GM21619 (cell line): ENCODE data around the gene SEPTIN12.
"Not testable (repeated sequence)": the region's sequence is repeated elsewhere in the genome, so short reads cannot be mapped to it uniquely, and the experiment has no call there.

Experiments used
- ATAC-seq: cut with Tn5 transposase; IDR thresholded peaks from one replicate; pipeline ENCODE4 v1.9.1; 2021; ENCODE audit not compliant: unreplicated experiment

The SEPTIN12 gene

GRCh38 chr16:4755687-4756086 is 32.5 kb downstream of the SEPTIN12 start:
- ATAC-seq = no peak

- ATAC-seq = no peak
These were observed 33.3 kb downstream of the SEPTIN12 start for GRCh38 chr16:4754865-4755264.

DNA sequence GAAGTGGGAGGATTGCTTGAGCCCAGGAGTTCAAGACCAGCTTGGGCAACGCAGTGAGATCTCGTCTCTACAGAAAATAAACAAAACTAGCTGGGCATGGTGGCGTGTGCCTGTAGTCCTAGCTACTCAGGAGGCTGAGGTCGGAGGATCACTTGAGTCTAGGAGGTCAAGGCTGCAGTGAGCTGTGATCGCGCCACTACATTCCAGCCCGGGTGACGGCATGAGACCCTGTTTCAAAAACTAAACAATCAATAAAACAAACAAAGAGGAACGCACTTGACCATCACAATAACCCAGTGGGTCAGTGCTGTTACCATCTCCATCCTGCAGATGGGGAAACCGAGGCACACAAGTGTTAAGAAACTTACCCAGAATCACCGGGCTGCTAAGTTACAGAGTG is 34.9 kb downstream of the SEPTIN12 start:
- ATAC-seq = no peak

DNA sequence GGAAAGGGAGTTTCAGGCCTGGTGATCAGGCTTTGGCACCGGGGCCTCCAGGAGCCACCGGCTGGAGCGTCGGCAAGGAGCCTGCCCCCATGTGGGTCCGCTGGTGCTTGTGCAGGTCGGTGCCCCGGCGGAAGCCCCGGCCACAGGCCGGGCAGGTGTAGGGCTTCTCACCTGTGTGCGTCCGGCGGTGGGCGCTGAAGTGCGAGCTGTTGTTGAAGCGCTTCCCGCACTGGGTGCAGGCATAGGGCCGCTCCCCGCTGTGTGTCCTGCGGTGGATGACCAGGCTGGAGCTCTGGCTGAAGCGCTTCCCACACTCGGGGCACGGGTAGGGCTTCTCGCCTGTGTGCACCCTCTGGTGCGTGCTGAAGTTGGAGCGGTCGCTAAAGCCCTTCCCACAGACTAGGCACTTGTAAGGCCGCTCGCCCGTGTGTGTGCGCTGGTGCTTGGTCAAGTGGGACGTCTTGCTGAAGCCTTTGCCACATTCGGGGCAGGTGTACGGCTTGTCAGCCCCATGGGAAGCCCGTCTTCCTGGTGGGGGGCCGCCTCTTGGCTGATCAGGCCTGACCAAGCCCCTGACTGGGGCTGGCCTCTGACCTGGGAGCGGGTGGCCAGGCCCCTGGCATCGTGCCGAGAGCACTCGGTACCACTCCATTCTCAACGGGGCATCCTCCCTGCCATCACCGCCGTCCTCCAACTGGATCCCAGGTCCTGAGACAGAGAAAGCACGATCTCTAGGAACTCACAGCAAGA is 35.6 kb downstream of the SEPTIN12 start:
- no peak for ATAC-seq

DNA sequence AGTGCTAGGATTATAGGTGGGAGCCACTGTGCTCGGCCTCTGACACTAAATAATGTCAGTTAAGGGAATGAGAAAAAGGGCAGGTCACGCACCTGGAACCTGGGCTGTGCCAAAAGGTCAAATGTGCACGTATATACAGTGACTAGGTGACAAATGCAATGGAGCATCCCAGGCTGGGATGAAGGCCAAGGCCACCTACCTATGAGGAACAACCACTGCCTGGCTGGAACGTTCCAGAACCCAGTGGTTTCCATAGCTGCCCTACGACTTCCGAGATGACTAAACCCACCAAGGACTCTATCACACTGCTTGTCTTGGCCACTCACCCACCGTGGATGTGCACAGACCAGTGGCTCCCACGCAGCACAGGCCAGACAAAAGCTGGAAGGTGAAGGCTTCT is 37.2 kb downstream of the SEPTIN12 start:
- no peak for ATAC-seq

DNA sequence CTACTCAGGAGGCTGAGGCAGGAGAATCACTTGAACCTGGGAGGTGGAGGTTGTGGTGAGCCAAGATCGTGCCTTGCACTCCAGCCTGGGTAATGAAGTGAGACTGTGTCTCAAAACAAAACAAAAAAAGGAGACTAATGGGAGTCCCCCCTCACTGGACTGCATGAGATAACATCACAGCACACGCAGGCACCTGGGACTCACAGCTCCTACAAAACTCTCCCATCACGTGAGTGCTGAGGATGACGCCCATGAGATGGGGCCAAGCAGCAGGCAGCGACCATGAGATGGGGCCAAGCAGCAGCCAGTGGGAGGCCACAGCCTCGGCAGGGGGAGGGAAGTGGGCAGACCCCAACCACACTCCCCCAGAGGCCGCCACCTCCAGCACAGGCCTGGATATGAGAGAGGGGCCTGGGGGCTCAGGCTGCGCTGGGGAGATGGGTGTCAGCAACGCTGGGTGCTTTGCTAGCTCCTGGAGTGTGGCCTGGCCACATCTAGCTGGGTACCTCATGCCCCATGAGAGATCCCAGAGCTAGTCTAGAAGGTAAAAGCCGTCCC is 38.4 kb downstream of the SEPTIN12 start:
- no peak for ATAC-seq

GRCh38 chr16:4748682-4749411 is 39.3 kb downstream of the SEPTIN12 start:
- no peak for ATAC-seq

DNA sequence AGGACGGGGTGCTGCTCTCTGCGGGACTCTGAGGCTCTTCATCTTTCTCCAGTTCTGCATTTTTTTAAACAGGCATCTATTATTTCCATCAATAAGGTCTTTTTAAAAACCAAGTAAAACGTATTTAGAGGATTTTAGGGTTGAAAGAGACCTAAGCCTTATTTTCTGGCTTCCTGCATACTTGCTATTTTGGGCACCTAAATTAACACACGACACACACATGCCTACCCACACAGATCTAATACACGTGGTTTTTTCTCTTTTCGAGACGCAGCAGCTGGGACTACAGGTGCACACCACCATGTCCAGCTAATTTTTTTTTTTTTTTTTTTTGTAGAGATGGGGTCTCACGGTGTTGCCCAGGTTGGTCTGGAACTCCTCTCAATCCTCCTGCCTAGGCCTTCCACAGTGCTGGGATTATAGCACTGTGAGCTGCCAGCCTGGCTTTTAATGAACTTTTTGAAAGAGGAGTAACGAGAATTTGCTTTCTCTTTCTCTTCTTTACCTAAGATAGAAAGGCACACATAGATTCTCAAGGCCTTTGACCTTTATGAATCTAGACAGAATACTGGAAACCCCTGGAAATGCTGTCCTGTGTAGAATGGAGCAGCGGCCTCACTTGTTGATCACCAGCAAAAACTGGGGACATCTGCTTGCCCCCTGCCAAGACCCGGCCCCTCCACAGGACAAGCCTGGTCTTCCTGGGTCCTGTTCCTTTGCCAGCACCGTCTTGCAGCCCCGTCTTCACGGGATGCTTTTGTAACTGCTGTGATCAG is 40.1 kb downstream of the SEPTIN12 start:
- ATAC-seq = no peak

DNA sequence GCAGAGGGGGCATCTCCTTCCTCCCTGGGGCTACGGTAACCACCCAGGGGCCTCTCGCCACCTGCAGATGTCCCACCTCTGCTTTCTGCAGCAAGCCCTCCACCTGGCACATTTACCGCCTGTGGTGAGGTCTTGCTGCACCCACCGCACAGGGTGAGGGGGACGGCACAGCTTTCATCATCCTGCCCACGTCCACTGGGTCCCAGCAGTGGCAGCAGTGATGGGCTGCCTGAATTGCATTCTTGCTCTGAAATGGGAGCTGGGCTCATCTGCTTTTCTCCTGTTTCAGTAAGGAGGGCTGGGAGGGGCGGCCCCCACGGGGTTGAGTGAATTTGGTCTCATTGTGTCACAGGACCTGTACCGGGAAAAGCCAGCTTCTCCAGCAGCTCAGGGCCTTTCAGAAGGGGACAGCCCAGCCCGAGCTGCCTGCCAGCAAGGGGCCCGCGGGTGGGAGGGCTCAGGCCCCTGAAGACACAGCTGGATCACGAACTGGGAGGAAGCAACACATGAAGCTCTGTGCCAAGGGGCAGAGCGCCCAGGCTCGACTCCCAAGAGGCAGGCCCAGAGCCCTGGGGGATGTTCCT is 41.1 kb downstream of the SEPTIN12 start:
- ATAC-seq = no peak

- ATAC-seq = no peak
These were observed 41.9 kb downstream of the SEPTIN12 start for GRCh38 chr16:4746215-4746614.

DNA sequence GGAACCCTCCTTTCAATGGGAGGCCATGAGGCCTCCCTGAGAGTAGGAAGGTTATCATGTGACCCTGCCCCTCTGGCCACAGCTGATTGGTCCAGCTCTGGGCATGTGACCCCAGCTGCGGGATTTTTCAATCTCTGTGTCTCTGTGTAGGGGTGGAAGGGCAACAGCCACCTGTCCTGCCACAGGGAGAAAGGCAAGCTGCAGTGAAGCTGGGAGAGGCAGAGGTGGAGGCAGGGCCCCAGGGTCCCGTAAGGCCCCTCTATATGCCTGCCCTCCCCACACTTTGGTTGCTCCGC is 42.9 kb downstream of the SEPTIN12 start:
- ATAC-seq = no peak

- ATAC-seq = no peak
These were observed 43.4 kb downstream of the SEPTIN12 start for GRCh38 chr16:4744555-4745273.

GRCh38 chr16:4743226-4743878 is 44.8 kb downstream of the SEPTIN12 start:
- no peak for ATAC-seq

- ATAC-seq = not testable (repeated sequence)
These were observed 49.8 kb downstream of the SEPTIN12 start for GRCh38 chr16:4738370-4738769.

DNA sequence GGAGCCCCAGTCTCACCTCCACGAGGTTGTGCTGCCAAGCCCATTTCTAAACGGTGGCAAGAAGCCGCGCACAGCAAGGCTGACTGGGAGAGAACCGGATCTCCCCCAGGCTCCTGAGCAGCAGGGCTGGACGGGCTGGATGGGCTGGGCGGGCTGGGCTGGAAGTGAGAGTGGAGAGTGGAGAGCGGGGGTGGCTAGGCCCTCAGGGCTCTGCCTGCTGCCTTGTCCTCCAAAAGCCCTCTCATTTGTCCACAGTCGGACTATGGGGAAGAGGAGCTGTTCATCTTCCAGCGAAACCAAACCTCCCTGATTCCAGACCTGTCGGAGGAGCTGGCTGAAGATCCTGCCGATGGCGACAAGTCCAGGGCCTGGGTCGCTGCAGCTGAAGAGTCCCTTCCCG is 50.6 kb downstream of the SEPTIN12 start:
- ATAC-seq = no peak

DNA sequence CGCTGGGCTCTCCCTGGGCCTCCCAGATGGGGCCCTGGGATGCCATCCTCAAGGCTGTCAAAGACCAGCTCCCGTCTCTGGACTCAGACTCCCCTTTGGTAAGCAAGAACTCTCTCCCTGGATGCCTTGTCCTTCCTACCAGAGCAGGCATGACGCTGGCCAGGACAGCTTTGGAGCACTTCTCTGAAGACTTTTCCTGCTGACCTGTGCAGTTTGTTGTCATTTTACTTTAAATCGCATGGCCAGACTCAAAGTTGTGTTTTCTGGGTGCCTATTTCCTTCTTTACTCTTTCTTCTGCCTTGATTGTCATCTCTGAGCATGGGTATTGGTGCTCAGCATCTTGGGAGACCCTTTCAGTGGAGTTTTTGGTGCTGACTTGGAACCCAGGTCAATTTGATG is 51.6 kb downstream of the SEPTIN12 start:
- no peak for ATAC-seq

- peak; percentile 63 for ATAC-seq
These were observed 53.2 kb downstream of the SEPTIN12 start for GRCh38 chr16:4734730-4735535.

DNA sequence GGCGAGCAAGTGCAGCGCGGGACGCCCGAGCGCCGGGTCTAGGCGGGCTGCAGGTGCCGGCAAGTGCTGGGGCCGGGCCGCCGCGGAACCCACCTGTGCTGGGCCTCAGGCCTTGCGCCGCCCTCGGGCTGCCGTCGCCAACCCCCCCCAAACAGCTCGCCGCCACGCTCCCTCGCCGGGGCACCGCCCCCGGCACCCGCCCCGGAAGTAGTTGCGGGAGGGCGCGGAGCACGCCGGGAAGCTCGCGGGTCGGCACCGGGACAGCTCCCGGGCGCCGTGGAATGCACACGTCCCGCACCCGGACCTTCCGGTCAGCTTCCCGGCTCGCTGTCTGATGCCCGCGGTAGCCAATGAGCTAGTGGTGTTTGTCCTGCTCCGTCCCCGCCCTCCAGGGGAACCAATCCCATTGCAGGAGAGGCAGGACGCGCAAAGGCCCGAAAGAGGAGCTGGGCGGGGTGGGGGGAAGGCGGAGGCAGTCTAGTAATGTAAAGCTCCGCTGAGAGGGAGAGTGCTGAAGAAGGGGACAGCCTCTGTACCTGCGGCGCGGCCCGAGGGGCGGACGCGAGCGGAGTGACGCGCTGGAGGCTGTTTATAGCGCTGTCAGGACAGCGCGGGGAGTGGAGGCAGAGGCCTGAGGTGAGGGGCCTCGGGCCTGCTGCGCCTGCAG is 53.9 kb downstream of the SEPTIN12 start, which contains the start of the genes ANKS3 and DNAAF8:
Gene ANKS3 (minus strand): TSS at position 209 of the 667 bp plus-strand sequence. CDS start 4,122 bp downstream, outside the sequence.
Gene DNAAF8 (plus strand): TSS at position 475 of the 667 bp plus-strand sequence. CDS start 1,978 bp downstream, outside the sequence.
- peak; percentile 72 for ATAC-seq

DNA sequence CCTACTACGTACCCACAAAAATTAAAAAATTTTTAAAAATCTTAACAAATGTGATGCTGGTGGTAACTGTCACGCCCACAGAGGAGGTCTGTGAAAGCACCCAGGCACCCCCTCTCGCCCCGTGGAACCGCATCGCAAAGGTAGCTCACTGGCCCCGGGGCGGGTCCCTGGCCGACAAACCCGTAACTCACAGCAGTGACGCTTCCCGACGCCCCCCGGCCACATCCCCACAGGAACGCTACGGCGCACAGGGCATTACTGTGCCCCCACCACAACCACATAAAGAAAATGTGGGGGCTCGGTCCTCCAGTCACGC is 54.4 kb downstream of the SEPTIN12 start:
- peak; percentile 11 for ATAC-seq
